Lower leg skin (tissue), 4 donors: ENCODE data around the gene CELF2. TPM values are rescaled to one million over a fixed set of nuclear protein-coding genes. Genes with fewer than 3 reads are reported as not detected.

ENCODE experiments used
- DNase-seq, 2 donors: peaks; one replicate each; pipeline ENCODE4 v3.0.0-alpha.2; 2019; ENCODE audit warnings: low spot score in 2 of 2
- H3K4me3 ChIP-seq: fragments of 200-600 bp; sonication (generic); 2 replicates; pipeline ENCODE4 v1.5.1; 2017; ENCODE audit warnings: mild to moderate bottlenecking, low read depth; ENCODE audit not compliant: poor library complexity, severe bottlenecking
- CTCF ChIP-seq, 3 donors: fragments of 450-650 bp; IDR thresholded peaks; one replicate each; pipeline ENCODE4 v1.5.1; 2016; ENCODE audit warnings: antibody characterized with exemption in 3 of 3, mild to moderate bottlenecking in 3 of 3, moderate library complexity in 2 of 3
- POLR2A ChIP-seq, 2 donors: fragments of 450-650 bp; IDR thresholded peaks; one replicate each; pipeline ENCODE4 v1.6.1; 2016 to 2017; ENCODE audit warnings: antibody characterized with exemption in 2 of 2, mild to moderate bottlenecking in 1 of 2, moderate library complexity in 1 of 2
- WGBS, 2 donors: methylation state at CpG; one replicate each; pipeline ENCODE4 v1.1.5; 2018; 5-methylcytosine and 5-hydroxymethylcytosine counted together
- intact Hi-C: fragments of 100-400 bp; cut with DNase I; formaldehyde crosslinking; loops from one replicate; pipeline ENCODE4 v1.15.0; 2023; ENCODE audit warnings: low total_unique reads
- total RNA-seq, 4 donors: library from RNA; depleted of rRNA; stranded (reverse); fragments of >200 nt; gene quantifications; one replicate each; pipeline ENCODE4 v1.1.0, GENCODE V29; 2016

CELF2 gene
- total RNA-seq, 4 donors from 2014 or later, result 16.9 to 39.9 (median 20.7) TPM

GRCh38 chr10:11245510-11245909 lies 227.8 kb downstream of the CELF2 start:
- intact Hi-C loops, result no loop called here
- H3K4me3 ChIP-seq, result no peak overlapping the region
- DNase-seq, result no peak
- no peak for TF ChIP-seq POLR2A (IDR thresholded peaks at IDR 0.05)
- no peak for TF ChIP-seq CTCF (IDR thresholded peaks at IDR 0.05)
- 68 to 76% methylated on average over 8 of the region's 8 CpGs for WGBS, 2 donors

GRCh38 chr10:11245981-11246590 lies 228.4 kb downstream of the CELF2 start:
- no peak overlapping the region for H3K4me3 ChIP-seq
- DNase-seq, result no peak
- intact Hi-C loops, result no loop called here
- WGBS, 2 donors, result 95% methylated on average over 9 of the region's 9 CpGs
- TF ChIP-seq CTCF (IDR thresholded peaks at IDR 0.05) (no peak), POLR2A (IDR thresholded peaks at IDR 0.05) (no peak)

DNA sequence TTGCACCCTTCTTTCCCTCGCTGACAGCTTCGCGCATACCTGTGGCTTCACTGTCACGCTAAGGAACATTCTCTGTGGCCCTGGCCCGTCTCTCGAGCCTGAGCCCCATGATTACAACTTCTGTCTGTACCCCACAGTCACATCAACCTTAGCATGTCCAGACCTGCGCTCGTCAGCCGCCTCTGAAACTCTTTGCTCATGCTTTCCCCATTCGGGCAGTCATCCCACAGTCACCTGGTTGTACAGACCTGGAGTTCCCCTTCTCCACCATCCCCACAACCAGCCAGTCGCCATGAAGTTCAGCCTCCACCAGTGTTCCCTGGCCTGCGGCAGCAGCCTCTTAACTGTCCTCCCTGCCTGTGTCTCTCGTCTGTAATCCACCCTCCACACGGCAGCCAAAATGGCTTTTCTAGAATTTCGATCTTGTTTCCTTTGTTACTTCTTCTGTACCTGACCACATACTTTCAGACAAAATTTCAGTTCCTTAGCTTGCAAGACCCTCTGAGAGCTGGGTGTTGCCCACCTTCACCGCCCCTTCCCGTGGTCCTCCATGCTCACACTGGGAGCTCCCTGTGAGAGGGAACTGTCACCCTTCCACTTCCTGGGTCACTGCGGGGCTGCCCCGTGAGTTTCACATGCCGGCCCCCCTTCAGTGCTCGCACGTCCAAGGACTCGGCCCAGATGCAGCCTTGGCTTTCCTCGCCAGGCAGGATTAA lies 229.2 kb downstream of the CELF2 start:
- WGBS, 2 donors, result 87 to 92% methylated on average over 24 of the region's 24 CpGs
- no peak overlapping the region for H3K4me3 ChIP-seq
- intact Hi-C loops, result no loop called here
- TF ChIP-seq POLR2A (IDR thresholded peaks at IDR 0.05), result no peak
- TF ChIP-seq CTCF (IDR thresholded peaks at IDR 0.05), result no peak
- no peak for DNase-seq

GRCh38 chr10:11249152-11249807 lies 231.6 kb downstream of the CELF2 start:
- H3K4me3 ChIP-seq, result no peak overlapping the region
- DNase-seq, result no peak
- intact Hi-C loops, result no loop called here
- TF ChIP-seq POLR2A (IDR thresholded peaks at IDR 0.05) (no peak), CTCF (IDR thresholded peaks at IDR 0.05) (no peak)
- WGBS, 2 donors, result 73 to 78% methylated on average over 10 of the region's 10 CpGs

DNA sequence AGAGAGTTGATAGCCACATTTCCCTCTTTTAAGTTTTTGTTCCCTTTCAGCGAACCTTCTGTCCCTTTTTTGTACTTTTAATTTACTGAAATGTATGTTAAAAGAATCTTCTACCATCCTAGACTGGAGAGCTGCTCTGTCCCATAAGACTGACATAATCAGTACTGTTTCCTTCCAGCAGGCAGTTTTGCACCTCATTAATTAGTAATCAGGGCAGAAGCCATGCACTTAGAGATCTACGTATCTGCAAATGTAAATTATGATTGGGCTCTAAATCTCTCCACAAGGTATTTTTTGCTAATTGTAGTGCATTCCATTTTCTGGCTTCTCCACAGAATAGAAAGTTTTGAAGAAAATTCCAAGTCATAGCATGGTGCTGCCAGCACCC lies 232.1 kb downstream of the CELF2 start:
- intact Hi-C loops, result no loop called here
- 66 to 67% methylated on average over 2 of the region's 2 CpGs for WGBS, 2 donors
- no peak overlapping the region for H3K4me3 ChIP-seq
- no peak for DNase-seq
- TF ChIP-seq POLR2A (IDR thresholded peaks at IDR 0.05) (no peak), CTCF (IDR thresholded peaks at IDR 0.05) (no peak)
